H1 (cell line): ENCODE measurements around the gene CBLL1. TPM values are rescaled to one million over a fixed set of nuclear protein-coding genes. Genes with fewer than 3 reads are reported as not detected.

Source experiments
- CTCF ChIA-PET: fragments of 300-600 bp; sonication (Branson Sonifier 250); formaldehyde crosslinking; loops from one replicate; lab custom pipeline; 2021; ENCODE audit not compliant: partially characterized antibody; lab: Charles Lee
- POLR2A ChIA-PET: fragments of 300-600 bp; sonication (Branson Sonifier 250); formaldehyde crosslinking; loops from one replicate; lab custom pipeline; 2021; ENCODE audit warnings: inconsistent platforms; ENCODE audit not compliant: partially characterized antibody; lab: Charles Lee
- DNase-seq, 2 experiments: peaks; one replicate each; pipeline versions ENCODE4 v3.0.0 to v3.0.0-alpha.2; 2010 to 2022; ENCODE audit warnings: low spot score in 2 of 2, low read depth in 1 of 2, mixed read lengths in 1 of 2
- FAIRE-seq: peaks from 2 replicates; lab custom pipeline; 2011; peaks lifted over from hg19 to GRCh38; lab: Jason Lieb, UNC
- H2AFZ ChIP-seq: 2 replicates; pipeline ENCODE4 v1.8.1; 2012; ENCODE audit warnings: low read length, inconsistent platforms
- H2AK5ac ChIP-seq: 2 replicates; pipeline ENCODE4 v1.6.1; 2013; ENCODE audit warnings: low read depth, low read length
- H2BK120ac ChIP-seq: replicated peaks from 2 replicates; pipeline ENCODE3; 2013; ENCODE audit warnings: low read depth, low read length, inconsistent platforms
- H2BK12ac ChIP-seq: 2 replicates; pipeline ENCODE4 v1.6.1; 2013; ENCODE audit warnings: low read depth, low read length
- H2BK15ac ChIP-seq: 2 replicates; pipeline ENCODE4 v1.6.1; 2013; ENCODE audit warnings: low read length
- H2BK20ac ChIP-seq: 2 replicates; pipeline ENCODE4 v1.6.1; 2013; ENCODE audit warnings: low read length
- H2BK5ac ChIP-seq: 2 replicates; pipeline ENCODE4 v1.6.1; 2013; ENCODE audit warnings: low read depth, low read length
- H3K14ac ChIP-seq: 2 replicates; pipeline ENCODE4 v1.6.1; 2013; ENCODE audit warnings: inconsistent platforms; ENCODE audit not compliant: insufficient read length
- H3K18ac ChIP-seq: 2 replicates; pipeline ENCODE4 v1.6.1; 2013; ENCODE audit warnings: low read length; ENCODE audit errors: extremely low read depth
- H3K23ac ChIP-seq: 2 replicates; pipeline ENCODE4 v1.6.1; 2013; ENCODE audit warnings: inconsistent platforms; ENCODE audit not compliant: insufficient read length
- H3K23me2 ChIP-seq: 2 replicates; pipeline ENCODE4 v1.6.1; 2013; ENCODE audit warnings: low read depth, low read length
- H3K27ac ChIP-seq: 2 replicates; pipeline ENCODE4 v1.6.1; 2011; ENCODE audit warnings: low read depth, low read length, inconsistent platforms
- H3K27me3 ChIP-seq, 4 experiments: replicated peaks in 1 of 4; 1 replicate in 1 of 4; 2 replicates in 3 of 4; pipeline versions ENCODE4 v1.6.1 to v1.8.1; 2011 to 2013; ENCODE audit warnings: low read length in 3 of 4, mild to moderate bottlenecking in 3 of 4, inconsistent platforms in 2 of 4, mixed read lengths in 2 of 4, moderate library complexity in 1 of 4; ENCODE audit not compliant: control insufficient read depth in 3 of 4, insufficient read depth in 3 of 4; ENCODE audit errors: extremely low read depth in 1 of 4
- H3K36me3 ChIP-seq, 4 experiments: 2 replicates each; pipeline versions ENCODE4 v1.6.1 to v1.8.1; 2011 to 2013; ENCODE audit warnings: mild to moderate bottlenecking in 4 of 4, low read length in 3 of 4, moderate library complexity in 2 of 4, control low read depth in 1 of 4, inconsistent platforms in 1 of 4; ENCODE audit not compliant: insufficient read depth in 4 of 4, control insufficient read depth in 2 of 4
- H3K4ac ChIP-seq: replicated peaks from 2 replicates; pipeline ENCODE3; 2013; ENCODE audit warnings: low read length, low read depth, mixed read lengths, inconsistent platforms; ENCODE audit not compliant: insufficient read length
- H3K4me1 ChIP-seq, 4 experiments: replicated peaks in 1 of 4; 1 replicate in 1 of 4; 2 replicates in 3 of 4; pipeline versions ENCODE4 v1.6.1 to v1.8.1; 2011 to 2013; ENCODE audit warnings: low read length in 3 of 4, inconsistent platforms in 2 of 4, mixed read lengths in 1 of 4; ENCODE audit not compliant: insufficient read depth in 4 of 4, control insufficient read depth in 3 of 4
- H3K4me2 ChIP-seq, 2 experiments: 2 replicates each; pipeline versions ENCODE4 v1.6.1 to v1.8.1; 2011 to 2013; ENCODE audit warnings: low read depth in 2 of 2, low read length in 2 of 2, control low read depth in 1 of 2, inconsistent platforms in 1 of 2, mild to moderate bottlenecking in 1 of 2; ENCODE audit not compliant: insufficient read depth in 1 of 2
- H3K4me3 ChIP-seq, 4 experiments: fragments of 200-600, 300-600 bp in 1 of 4; sonication (generic), shearing (Covaris generic), sonication (Bioruptor Twin) in 1 of 4; 2 replicates each; pipeline versions ENCODE4 v1.5.1 to v1.8.1; 2011 to 2016; ENCODE audit warnings: low read length in 4 of 4, low read depth in 3 of 4, control low read depth in 2 of 4, inconsistent platforms in 2 of 4, mild to moderate bottlenecking in 2 of 4, mixed read lengths in 1 of 4, moderate library complexity in 1 of 4; ENCODE audit not compliant: insufficient read depth in 2 of 4; ENCODE audit errors: extremely low read depth in 1 of 4
- H3K56ac ChIP-seq: replicated peaks from 2 replicates; pipeline ENCODE3; 2013; ENCODE audit warnings: low read depth, mild to moderate bottlenecking, mixed read lengths, low read length, inconsistent platforms; ENCODE audit not compliant: insufficient read length
- H3K79me1 ChIP-seq: 2 replicates; pipeline ENCODE4 v1.6.1; 2013; ENCODE audit warnings: low read depth, low read length, control low read depth
- H3K79me2 ChIP-seq, 2 experiments: 2 replicates each; pipeline versions ENCODE4 v1.6.1 to v1.8.1; 2012 to 2013; ENCODE audit warnings: low read length in 2 of 2, mild to moderate bottlenecking in 2 of 2, inconsistent platforms in 1 of 2; ENCODE audit not compliant: insufficient read depth in 2 of 2, control insufficient read depth in 1 of 2
- H3K9ac ChIP-seq, 4 experiments: replicated peaks in 1 of 4; 1 replicate in 1 of 4; 2 replicates in 3 of 4; pipeline versions ENCODE4 v1.6.1 to v1.8.1; 2011 to 2013; ENCODE audit warnings: low read depth in 3 of 4, low read length in 3 of 4, control low read depth in 2 of 4, mild to moderate bottlenecking in 2 of 4, moderate library complexity in 2 of 4, inconsistent platforms in 1 of 4; ENCODE audit errors: extremely low read depth in 1 of 4
- H3K9me3 ChIP-seq, 2 experiments: 2 replicates each; pipeline versions ENCODE4 v1.6.1 to v1.8.1; 2012 to 2013; ENCODE audit warnings: mild to moderate bottlenecking in 2 of 2, moderate library complexity in 2 of 2, control low read depth in 1 of 2, inconsistent platforms in 1 of 2, low read depth in 1 of 2, low read length in 1 of 2, mixed read lengths in 1 of 2; ENCODE audit not compliant: insufficient read depth in 2 of 2
- H4K20me1 ChIP-seq, 2 experiments: replicated peaks in 1 of 2; 2 replicates each; pipeline versions ENCODE3 to v1.8.1; 2011 to 2013; ENCODE audit warnings: inconsistent platforms in 2 of 2, low read length in 2 of 2, mild to moderate bottlenecking in 1 of 2; ENCODE audit not compliant: insufficient read depth in 2 of 2, control insufficient read depth in 1 of 2
- H4K5ac ChIP-seq: 2 replicates; pipeline ENCODE4 v1.6.1; 2013; ENCODE audit warnings: low read length, low read depth, mixed read lengths, inconsistent platforms; ENCODE audit not compliant: insufficient read length
- H4K8ac ChIP-seq: 2 replicates; pipeline ENCODE4 v1.8.0; 2013; ENCODE audit warnings: mild to moderate bottlenecking, moderate library complexity, low read length, inconsistent platforms; ENCODE audit not compliant: insufficient read depth; ENCODE audit errors: extremely low read depth
- H4K91ac ChIP-seq: replicated peaks from 2 replicates; pipeline ENCODE3; 2013; ENCODE audit warnings: low read length, mixed read lengths, inconsistent platforms; ENCODE audit not compliant: insufficient read length
- ATF3 ChIP-seq: IDR thresholded peaks from 2 replicates; pipeline ENCODE4 v1.6.1; 2011; ENCODE audit warnings: low read depth, mild to moderate bottlenecking, low read length; ENCODE audit not compliant: insufficient read depth
- EGR1 ChIP-seq: IDR thresholded peaks from 2 replicates; pipeline ENCODE4 v1.6.1; 2011; ENCODE audit warnings: low read depth, low read length, borderline replicate concordance
- HDAC2 ChIP-seq, 2 experiments: fragments of 300-600 bp in 1 of 2; sonication (generic) in 1 of 2; IDR thresholded peaks; 2 replicates each; pipeline ENCODE4 v1.6.1; 2011 to 2012; ENCODE audit warnings: low read depth in 2 of 2, low read length in 2 of 2, mild to moderate bottlenecking in 2 of 2, moderate library complexity in 2 of 2, borderline replicate concordance in 1 of 2, inconsistent platforms in 1 of 2
- KDM4A ChIP-seq: IDR thresholded peaks from one replicate; pipeline ENCODE4 v1.7.1; 2012; ENCODE audit warnings: low read depth, mild to moderate bottlenecking, moderate library complexity, low read length, inconsistent platforms; ENCODE audit not compliant: severe bottlenecking
- RBBP5 ChIP-seq: IDR thresholded peaks from 2 replicates; pipeline ENCODE4 v1.7.1; 2012; ENCODE audit warnings: low read depth, mild to moderate bottlenecking, inconsistent platforms, low read length, moderate library complexity, borderline replicate concordance
- SRF ChIP-seq: IDR thresholded peaks from 2 replicates; pipeline ENCODE4 v1.6.1; 2011; ENCODE audit warnings: mild to moderate bottlenecking, low read depth, low read length, moderate library complexity
- SUZ12 ChIP-seq: fragments of 200-600 bp; sonication (generic); IDR thresholded peaks from 2 replicates; pipeline ENCODE4 v1.6.1; 2012; ENCODE audit warnings: mild to moderate bottlenecking, inconsistent platforms, low read length, moderate library complexity, mixed read lengths
- WGBS, 2 experiments: shearing (Covaris generic) in 1 of 2; methylation state at CpG; one replicate each; pipeline versions ENCODE4 v1.1.6 to v1.1.7; 2013 to 2015; ENCODE audit warnings: low lambda C conversion rate in 2 of 2, mixed read lengths in 2 of 2, inconsistent platforms in 1 of 2, low coverage in 1 of 2, missing lambda C conversion rate in 1 of 2; ENCODE audit not compliant: insufficient replicate concordance in 2 of 2, insufficient coverage in 1 of 2, insufficient read length in 1 of 2; ENCODE audit errors: extremely low coverage in 1 of 2, missing lambda C conversion rate in 1 of 2; 5-methylcytosine and 5-hydroxymethylcytosine counted together
- polyA plus RNA-seq, 7 experiments: library from polyadenylated mRNA; depleted of rRNA in 3 of 7; stranded (reverse) in 5 of 7; unstranded in 2 of 7; fragments of >200 nt in 5 of 7; fragments of 200-250 nt in 2 of 7; gene quantifications; 1 replicate in 5 of 7; 2 replicates in 1 of 7; 4 replicates in 1 of 7; pipeline versions ENCODE4 v1.2.1 to v1.2.3, GENCODE V29; 2011 to 2013; ENCODE audit warnings: missing spikeins in 2 of 7, mixed read lengths in 2 of 7
- total RNA-seq: library from RNA; stranded (reverse); fragmentation: NEBNext Ultra II Directional; extraction: Animal tissue kit (Norgen Biotek cat#: 25700); gene quantifications from 2 replicates; pipeline ENCODE4 v1.2.1, GENCODE V29; 2021

Gene CBLL1
- total and polyA plus RNA-seq, 2 of the 8 experiments (the other 6 are each of a cell fraction or from before 2014, with no cell fraction given) = 27.0 to 34.0 TPM

- no peaks in the 10 kb centered on the region for H3K27me3 ChIP-seq
- no peaks in the 10 kb centered on the region for H3K9me3 ChIP-seq
- no peak overlapping the region for H3K14ac ChIP-seq
- no peak overlapping the region for H4K8ac ChIP-seq
- no peak overlapping the region for H3K4me3 ChIP-seq
- H3K23me2 ChIP-seq = peaks cover 2% of the 10 kb centered on the region; the same call in 1 of the 2 replicates
- H2BK15ac ChIP-seq = no peak overlapping the region
- no peaks in the 10 kb centered on the region for H4K20me1 ChIP-seq
- H2AK5ac ChIP-seq = no peak overlapping the region
- no peak for DNase-seq
- no peak overlapping the region for H2BK12ac ChIP-seq
- no peak overlapping the region for H4K91ac ChIP-seq
- FAIRE-seq = no peak
- CTCF ChIA-PET = no interaction called here
- H3K4me2 ChIP-seq = no peak overlapping the region
- TF ChIP-seq EGR1 (no peak), SUZ12 (no peak), KDM4A (no peak), RBBP5 (no peak), SRF (no peak), HDAC2 (IDR thresholded peaks at IDR 0.05; ENCODE audit: borderline replicate concordance in 1 of 2, low read depth in 2 of 2, low read length in 2 of 2) (no peak), ATF3 (no peak)
- H2BK20ac ChIP-seq = no peak overlapping the region
- H3K9ac ChIP-seq = no peak overlapping the region
- H3K79me1 ChIP-seq = no peaks in the 10 kb centered on the region
- H2BK120ac ChIP-seq = no peak overlapping the region
- H3K23ac ChIP-seq = no peak overlapping the region
- H4K5ac ChIP-seq = no peak overlapping the region
- H3K4me1 ChIP-seq = no peaks in the 10 kb centered on the region
- H3K56ac ChIP-seq = no peak overlapping the region
- H3K79me2 ChIP-seq = no peaks in the 10 kb centered on the region
- no peak overlapping the region for H2AFZ ChIP-seq
- H3K27ac ChIP-seq = no peak overlapping the region
- no peak overlapping the region for H3K4ac ChIP-seq
- no peaks in the 10 kb centered on the region for H3K36me3 ChIP-seq
- no peak overlapping the region for H2BK5ac ChIP-seq
- 72% methylated on average over 6 of the region's 6 CpGs; no CpG with 5 or more reads in 1 of the 2 experiments for WGBS, 2 experiments
- no peak overlapping the region for H3K18ac ChIP-seq
- POLR2A ChIA-PET = no interaction called here
These were observed 55.8 kb downstream of the CBLL1 start for GRCh38 chr7:107799647-107800264.
